Coronary artery (tissue), 2 donors: ENCODE data around the gene SCAMP4.
A peak's percentile ranks its signal among the peaks of the same experiment; 100 is the strongest.

Experiments used
- DNase-seq: peaks from one replicate; pipeline ENCODE4 v3.0.0-alpha.2; 2017; ENCODE audit warnings: low spot score
- H3K27ac ChIP-seq, 2 donors: fragments of 200-600 bp; sonication (generic); one replicate each; pipeline ENCODE4 v1.5.1; 2016 to 2019
- H3K4me3 ChIP-seq: fragments of 200-600 bp; sonication (generic); 2 replicates; pipeline ENCODE4 v1.5.1; 2016; ENCODE audit warnings: mild to moderate bottlenecking, moderate library complexity
- TF ChIP-seq, protein P1 (sequence below): fragments of 200-600 bp; sonication (generic); IDR thresholded peaks from one replicate; pipeline ENCODE4 v1.5.1; 2019; ENCODE audit warnings: antibody characterized with exemption

SCAMP4 gene

DNA sequence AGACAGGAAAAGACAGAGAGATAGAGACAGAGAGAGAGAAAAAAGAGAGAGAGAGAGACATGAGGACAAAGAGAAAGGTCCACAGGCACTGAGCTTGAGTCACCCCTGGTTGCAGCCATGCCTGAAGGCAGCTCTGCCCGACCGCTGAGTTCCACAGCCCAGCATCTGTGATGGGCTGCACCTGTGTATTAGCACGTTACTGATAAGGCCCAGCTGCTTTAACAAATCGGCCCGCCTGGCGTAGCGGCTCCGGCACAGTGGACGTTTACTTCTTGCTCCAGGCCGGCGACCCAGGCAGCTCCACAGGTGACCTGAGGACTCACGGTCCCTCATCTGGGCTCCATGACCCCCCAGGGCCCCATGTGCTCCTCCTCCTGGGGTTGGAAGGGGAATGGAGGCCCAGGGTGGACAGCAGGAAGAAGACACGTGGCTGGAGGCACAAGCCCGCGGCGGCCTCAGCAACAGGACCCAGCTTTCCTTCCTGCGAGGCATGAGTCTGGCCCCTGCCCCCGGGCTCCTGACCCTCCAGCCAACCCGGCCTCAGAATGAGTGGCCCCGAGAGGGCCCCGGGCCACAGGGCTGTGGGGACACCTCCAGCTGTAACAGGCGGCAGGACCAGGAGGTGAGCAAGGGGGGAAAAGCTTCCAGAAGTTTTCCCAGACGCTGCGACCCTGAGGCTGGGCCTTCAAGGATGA is 31.9 kb downstream of the SCAMP4 start:
- no peak for DNase-seq
- Histone ChIP-seq H3K4me3 (no peak overlapping the region), H3K27ac (no peak overlapping the region)
- TF ChIP-seq, protein P1, sequence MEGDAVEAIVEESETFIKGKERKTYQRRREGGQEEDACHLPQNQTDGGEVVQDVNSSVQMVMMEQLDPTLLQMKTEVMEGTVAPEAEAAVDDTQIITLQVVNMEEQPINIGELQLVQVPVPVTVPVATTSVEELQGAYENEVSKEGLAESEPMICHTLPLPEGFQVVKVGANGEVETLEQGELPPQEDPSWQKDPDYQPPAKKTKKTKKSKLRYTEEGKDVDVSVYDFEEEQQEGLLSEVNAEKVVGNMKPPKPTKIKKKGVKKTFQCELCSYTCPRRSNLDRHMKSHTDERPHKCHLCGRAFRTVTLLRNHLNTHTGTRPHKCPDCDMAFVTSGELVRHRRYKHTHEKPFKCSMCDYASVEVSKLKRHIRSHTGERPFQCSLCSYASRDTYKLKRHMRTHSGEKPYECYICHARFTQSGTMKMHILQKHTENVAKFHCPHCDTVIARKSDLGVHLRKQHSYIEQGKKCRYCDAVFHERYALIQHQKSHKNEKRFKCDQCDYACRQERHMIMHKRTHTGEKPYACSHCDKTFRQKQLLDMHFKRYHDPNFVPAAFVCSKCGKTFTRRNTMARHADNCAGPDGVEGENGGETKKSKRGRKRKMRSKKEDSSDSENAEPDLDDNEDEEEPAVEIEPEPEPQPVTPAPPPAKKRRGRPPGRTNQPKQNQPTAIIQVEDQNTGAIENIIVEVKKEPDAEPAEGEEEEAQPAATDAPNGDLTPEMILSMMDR: no peak

DNA sequence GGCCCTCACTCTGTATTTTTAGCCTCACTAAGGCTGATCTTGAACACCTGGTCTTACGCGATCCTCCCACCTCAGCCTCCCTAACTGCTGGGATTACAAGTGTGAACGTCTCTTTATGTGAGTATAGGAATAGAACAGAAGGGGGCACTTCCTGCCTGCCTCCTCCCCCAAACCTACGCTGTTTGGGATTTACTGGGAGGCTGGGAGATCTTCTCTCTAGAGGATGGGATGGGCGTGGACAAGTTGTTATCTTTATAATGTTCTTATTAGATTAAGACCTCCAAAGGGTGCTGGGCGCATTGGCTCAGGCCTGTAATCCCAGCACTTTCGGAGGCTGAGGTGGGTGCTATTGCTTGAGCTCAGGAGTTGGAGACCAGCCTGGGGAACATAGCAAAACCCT is 32.9 kb downstream of the SCAMP4 start:
- DNase-seq: no peak
- H3K27ac ChIP-seq: no peak overlapping the region
- H3K4me3 ChIP-seq: no peak overlapping the region
- TF ChIP-seq, protein P1: no peak

DNA sequence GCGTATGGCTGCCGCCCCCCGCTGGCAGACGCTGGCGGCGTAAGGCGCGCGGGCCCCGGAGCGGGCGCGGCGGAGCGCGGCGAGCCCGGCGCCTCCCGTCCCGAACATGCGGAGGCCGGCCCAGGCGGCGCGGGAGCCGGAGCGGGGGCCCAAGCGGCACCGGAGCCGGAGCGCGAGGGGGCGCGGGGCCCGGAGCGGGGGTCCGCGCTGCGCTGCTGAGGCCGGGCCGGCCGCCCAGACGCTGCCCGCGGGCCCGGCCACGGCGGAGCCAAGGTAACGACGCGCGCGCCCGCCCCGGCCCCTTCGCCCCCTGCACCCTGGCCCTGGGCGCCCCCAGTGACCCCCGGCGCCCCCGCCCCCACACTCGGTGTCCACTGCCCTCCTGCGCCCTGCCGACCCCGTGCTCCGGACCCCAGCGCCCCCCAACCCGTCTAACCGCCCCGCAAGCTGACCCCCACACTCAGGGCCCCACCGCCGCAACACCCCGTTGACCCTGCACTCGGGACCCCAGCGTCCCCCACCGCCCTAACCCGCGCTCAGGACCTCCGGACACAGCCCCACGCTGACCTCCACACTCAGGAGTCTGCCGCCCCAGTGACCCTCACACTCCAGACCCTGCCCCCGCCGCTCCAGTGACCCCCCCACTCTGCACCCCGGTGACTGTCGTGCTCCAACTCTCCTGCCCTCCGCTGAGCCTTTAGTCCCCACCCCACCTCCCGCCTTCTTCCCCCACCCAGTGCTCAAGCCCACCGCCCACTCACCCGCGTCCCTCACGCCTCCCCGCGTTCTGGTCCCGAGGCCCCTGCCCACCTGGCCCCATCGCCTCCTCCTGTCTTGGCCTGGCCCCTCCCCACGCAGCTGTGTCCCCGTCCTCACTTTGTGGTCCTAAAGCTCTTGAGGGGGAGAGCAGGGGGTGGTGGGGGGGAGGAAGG is 36.2 kb downstream of the SCAMP4 start, which contains the start of gene CSNK1G2:
Gene CSNK1G2, plus strand, starts transcription at position 27 of the 932 bp plus-strand sequence. CDS start 28,601 bp downstream, outside the sequence.
- peak; percentile 84 for DNase-seq
- TF ChIP-seq, protein P1: no peak
- Histone ChIP-seq H3K27ac (peak within 1 kb of the TSS; percentile 86 to 98), H3K4me3 (peak within 1 kb of the TSS; percentile 82)

DNA sequence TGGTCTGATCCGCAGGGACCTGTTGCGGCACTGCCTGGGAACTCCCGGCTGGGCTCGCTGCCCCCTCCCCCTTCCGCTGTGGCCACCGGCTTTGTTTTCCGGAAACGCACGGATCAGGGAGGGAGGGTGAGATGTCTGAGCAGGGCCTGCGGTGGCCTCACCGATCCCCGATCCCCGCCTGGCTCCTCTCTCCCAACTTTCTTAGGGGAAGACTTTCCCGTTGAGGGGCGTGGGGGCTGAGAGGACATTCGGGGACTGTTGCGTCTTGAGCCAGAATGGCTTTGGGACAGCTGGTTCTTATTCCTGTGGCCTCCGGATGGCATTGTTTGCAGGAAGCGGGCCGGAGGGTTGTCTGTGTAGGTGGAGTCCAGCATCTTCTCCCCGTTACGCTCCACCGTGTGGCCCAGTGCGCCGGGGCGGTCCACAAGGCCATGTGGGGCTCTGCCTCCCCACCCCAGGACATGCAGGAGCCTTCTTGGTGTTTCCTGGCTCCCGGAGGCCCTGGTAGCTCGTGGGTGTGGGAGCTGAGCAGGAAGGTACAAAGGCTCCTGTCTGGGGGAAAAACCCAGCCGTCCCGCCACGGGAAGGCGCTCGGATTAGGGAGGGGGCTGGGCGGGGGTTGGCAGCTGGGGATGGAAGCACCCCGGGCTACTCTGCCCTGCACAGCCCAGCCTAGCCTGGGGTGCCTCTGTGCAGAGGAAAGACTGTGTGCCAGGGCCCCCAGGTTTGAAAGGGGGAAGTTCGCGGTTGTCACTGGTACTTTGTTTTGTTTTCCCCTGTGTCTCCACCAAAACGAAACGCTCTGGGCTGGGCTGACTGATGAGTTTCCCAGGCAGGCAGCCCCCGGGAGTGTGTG is 37.1 kb downstream of the SCAMP4 start:
- Histone ChIP-seq H3K4me3 (peak overlapping the region; percentile 82), H3K27ac (peak overlapping the region; percentile 61 to 98)
- TF ChIP-seq, protein P1: no peak
- peak; percentile 90 for DNase-seq

DNA sequence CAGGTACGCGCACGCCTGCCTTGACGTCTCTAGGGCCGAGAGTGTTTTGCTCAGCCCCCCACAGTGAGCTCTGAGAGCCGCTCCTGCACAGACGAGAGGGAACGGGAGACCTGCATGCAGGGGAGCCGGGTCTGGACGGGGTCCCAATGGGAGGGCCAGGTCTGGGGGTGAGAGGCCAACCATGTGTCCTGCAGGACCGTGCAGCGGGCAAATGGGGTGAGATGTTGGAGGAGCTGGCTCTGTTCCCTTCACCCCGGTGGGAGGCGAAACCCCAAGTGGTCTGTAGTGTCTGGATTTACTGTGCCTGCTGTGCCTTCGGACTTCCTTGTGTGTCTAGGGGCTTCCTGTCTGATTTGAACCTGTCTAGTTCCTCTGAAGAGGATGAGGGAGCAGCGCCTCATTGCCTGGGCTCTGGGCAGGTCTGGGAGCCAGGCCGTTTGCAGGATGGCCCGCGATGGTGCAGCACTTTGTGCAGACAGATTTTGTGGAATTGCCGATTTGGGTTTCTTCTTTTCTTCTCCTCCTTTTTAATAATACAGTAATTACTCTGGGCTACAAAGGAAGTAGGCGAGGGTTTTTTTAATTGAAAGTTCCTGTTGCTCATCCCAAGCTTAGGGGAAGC is 37.8 kb downstream of the SCAMP4 start:
- no peak for DNase-seq
- Histone ChIP-seq H3K27ac (peak overlapping the region; percentile 61 to 98), H3K4me3 (peak overlapping the region; percentile 82)
- TF ChIP-seq, protein P1: no peak

DNA sequence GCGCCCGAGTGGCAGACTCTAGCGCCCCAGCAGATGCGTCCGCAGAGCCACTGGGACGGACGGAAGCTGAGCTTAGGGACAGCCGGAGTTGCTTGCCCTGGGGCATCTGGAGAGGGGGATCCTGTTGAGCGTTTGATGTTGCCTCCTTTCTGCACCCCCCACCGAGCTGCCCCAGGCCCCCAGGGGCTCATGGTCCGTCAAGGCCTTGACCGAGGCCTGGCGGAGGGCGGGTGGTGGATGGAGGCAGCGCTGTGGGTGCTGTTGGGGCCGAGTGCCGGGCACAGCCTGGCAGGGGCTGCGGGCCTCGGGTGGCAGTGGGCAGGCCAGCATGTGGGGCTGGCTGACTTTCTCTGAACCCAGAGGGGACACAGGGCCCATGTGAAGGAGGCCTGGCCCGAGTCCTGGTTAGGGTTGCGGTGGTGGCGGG is 38.5 kb downstream of the SCAMP4 start:
- DNase-seq: no peak
- TF ChIP-seq, protein P1: no peak
- H3K4me3 ChIP-seq: no peak overlapping the region
- H3K27ac ChIP-seq: no peak overlapping the region
